Measurements from ENCODE around the gene LEMD2. TPM values are rescaled to one million over a fixed set of nuclear protein-coding genes. Genes with fewer than 3 reads are reported as not detected.

LEMD2 gene
- total RNA-seq, 1 donor from 2014 or later: 78.0 TPM

- Histone ChIP-seq H3K27me3 (ENCODE audit: control insufficient read depth, insufficient read depth, low read length) (peaks cover 2% of the 10 kb centered on the region), H3K4me3 (ENCODE audit: low read depth, low read length) (no peak overlapping the region), H3K36me3 (ENCODE audit: control insufficient read depth, insufficient read depth, low read length) (no peaks in the 10 kb centered on the region)
- TF ChIP-seq, protein P1, sequence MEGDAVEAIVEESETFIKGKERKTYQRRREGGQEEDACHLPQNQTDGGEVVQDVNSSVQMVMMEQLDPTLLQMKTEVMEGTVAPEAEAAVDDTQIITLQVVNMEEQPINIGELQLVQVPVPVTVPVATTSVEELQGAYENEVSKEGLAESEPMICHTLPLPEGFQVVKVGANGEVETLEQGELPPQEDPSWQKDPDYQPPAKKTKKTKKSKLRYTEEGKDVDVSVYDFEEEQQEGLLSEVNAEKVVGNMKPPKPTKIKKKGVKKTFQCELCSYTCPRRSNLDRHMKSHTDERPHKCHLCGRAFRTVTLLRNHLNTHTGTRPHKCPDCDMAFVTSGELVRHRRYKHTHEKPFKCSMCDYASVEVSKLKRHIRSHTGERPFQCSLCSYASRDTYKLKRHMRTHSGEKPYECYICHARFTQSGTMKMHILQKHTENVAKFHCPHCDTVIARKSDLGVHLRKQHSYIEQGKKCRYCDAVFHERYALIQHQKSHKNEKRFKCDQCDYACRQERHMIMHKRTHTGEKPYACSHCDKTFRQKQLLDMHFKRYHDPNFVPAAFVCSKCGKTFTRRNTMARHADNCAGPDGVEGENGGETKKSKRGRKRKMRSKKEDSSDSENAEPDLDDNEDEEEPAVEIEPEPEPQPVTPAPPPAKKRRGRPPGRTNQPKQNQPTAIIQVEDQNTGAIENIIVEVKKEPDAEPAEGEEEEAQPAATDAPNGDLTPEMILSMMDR (IDR thresholded peaks at IDR 0.05; ENCODE audit: insufficient read depth, low read length, poor library complexity, severe bottlenecking): peak; percentile 94
- DNase-seq (ENCODE audit: low read depth): no peak
Measured at GRCh38 chr6:33744001-33744848, 44.7 kb downstream of the LEMD2 start.

- H3K36me3 ChIP-seq (ENCODE audit: control insufficient read depth, insufficient read depth, low read length): no peaks in the 10 kb centered on the region
- H3K4me3 ChIP-seq (ENCODE audit: low read depth, low read length): no peak overlapping the region
- DNase-seq (ENCODE audit: low read depth): no peak
- TF ChIP-seq, protein P1 (IDR thresholded peaks at IDR 0.05; ENCODE audit: insufficient read depth, low read length, poor library complexity, severe bottlenecking): no peak
- peaks cover 2% of the 10 kb centered on the region for H3K27me3 ChIP-seq (ENCODE audit: control insufficient read depth, insufficient read depth, low read length)
Measured at GRCh38 chr6:33742837-33743236, 46.1 kb downstream of the LEMD2 start.

DNA sequence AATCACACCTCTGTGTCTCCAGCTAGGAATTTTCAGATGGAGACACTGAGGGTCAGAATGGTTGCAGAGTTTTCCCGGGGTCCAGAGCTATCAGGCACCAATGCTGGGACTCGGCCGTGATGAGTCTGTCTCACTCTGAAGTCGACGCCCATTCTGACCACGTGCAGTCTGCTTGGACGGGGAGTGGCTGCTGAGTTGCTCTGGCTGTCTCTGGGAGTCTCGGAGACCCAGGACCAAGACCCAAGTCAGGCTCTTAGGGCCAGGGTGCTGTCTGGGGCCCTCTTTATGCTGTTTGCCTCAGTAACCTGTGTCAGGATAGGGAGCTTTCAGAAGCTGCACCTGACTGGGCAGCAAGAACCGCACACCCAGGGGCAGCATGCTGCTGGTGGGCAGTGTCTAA lies 46.8 kb downstream of the LEMD2 start:
- H3K36me3 ChIP-seq (ENCODE audit: control insufficient read depth, insufficient read depth, low read length): no peaks in the 10 kb centered on the region
- H3K27me3 ChIP-seq (ENCODE audit: control insufficient read depth, insufficient read depth, low read length): peaks cover 2% of the 10 kb centered on the region
- DNase-seq (ENCODE audit: low read depth): no peak
- TF ChIP-seq, protein P1 (IDR thresholded peaks at IDR 0.05; ENCODE audit: insufficient read depth, low read length, poor library complexity, severe bottlenecking): no peak
- H3K4me3 ChIP-seq (ENCODE audit: low read depth, low read length): no peak overlapping the region

- TF ChIP-seq, protein P1 (IDR thresholded peaks at IDR 0.05; ENCODE audit: insufficient read depth, low read length, poor library complexity, severe bottlenecking): no peak
- no peak overlapping the region for H3K4me3 ChIP-seq (ENCODE audit: low read depth, low read length)
- DNase-seq (ENCODE audit: low read depth): no peak
- peaks cover 2% of the 10 kb centered on the region for H3K27me3 ChIP-seq (ENCODE audit: control insufficient read depth, insufficient read depth, low read length)
- H3K36me3 ChIP-seq (ENCODE audit: control insufficient read depth, insufficient read depth, low read length): no peaks in the 10 kb centered on the region
Measured at GRCh38 chr6:33740794-33741193, 48.1 kb downstream of the LEMD2 start.

GRCh38 chr6:33740204-33740608 lies 48.7 kb downstream of the LEMD2 start:
- no peak overlapping the region for H3K4me3 ChIP-seq (ENCODE audit: low read depth, low read length)
- H3K36me3 ChIP-seq (ENCODE audit: control insufficient read depth, insufficient read depth, low read length): no peaks in the 10 kb centered on the region
- TF ChIP-seq, protein P1 (IDR thresholded peaks at IDR 0.05; ENCODE audit: insufficient read depth, low read length, poor library complexity, severe bottlenecking): no peak
- DNase-seq (ENCODE audit: low read depth): no peak
- peaks cover 2% of the 10 kb centered on the region for H3K27me3 ChIP-seq (ENCODE audit: control insufficient read depth, insufficient read depth, low read length)

- DNase-seq (ENCODE audit: low read depth): no peak
- TF ChIP-seq, protein P1 (IDR thresholded peaks at IDR 0.05; ENCODE audit: insufficient read depth, low read length, poor library complexity, severe bottlenecking): no peak
- H3K36me3 ChIP-seq (ENCODE audit: control insufficient read depth, insufficient read depth, low read length): no peaks in the 10 kb centered on the region
- H3K4me3 ChIP-seq (ENCODE audit: low read depth, low read length): no peak overlapping the region
- peaks cover 2% of the 10 kb centered on the region for H3K27me3 ChIP-seq (ENCODE audit: control insufficient read depth, insufficient read depth, low read length)
Measured at GRCh38 chr6:33739571-33739970, 49.4 kb downstream of the LEMD2 start.
